Tibial nerve (tissue), 3 donors: ENCODE results near the gene RNU6-1.

Experiments used
- CTCF ChIP-seq, 5 experiments: fragments of 200-600 bp in 3 of 5; fragments of 450-650 bp in 2 of 5; sonication (generic) in 3 of 5; IDR thresholded peaks; one replicate each; pipeline ENCODE4 v1.5.1; 2016 to 2019; ENCODE audit warnings: antibody characterized with exemption in 5 of 5, mild to moderate bottlenecking in 3 of 5, moderate library complexity in 2 of 5
- POLR2A ChIP-seq, 2 donors: fragments of 450-650 bp; IDR thresholded peaks; one replicate each; pipeline ENCODE4 v1.6.1; 2017; ENCODE audit warnings: antibody characterized with exemption in 2 of 2, mild to moderate bottlenecking in 2 of 2, moderate library complexity in 2 of 2

GRCh38 chr15:67801142-67801541, 38.7 kb downstream of the RNU6-1 start:
- TF ChIP-seq CTCF (IDR thresholded peaks at IDR 0.05) = no peak
- TF ChIP-seq POLR2A (IDR thresholded peaks at IDR 0.05) = no peak
